HEK293 (cell line): ENCODE results near the gene SLC26A4.

Experiments
- ZEB2 ChIP-seq: fragments of 450-650 bp; formaldehyde crosslinking; IDR thresholded peaks from 2 replicates; pipeline ENCODE4 v1.5.1; 2016; ENCODE audit warnings: missing biosample characterization, missing genetic modification characterization
- TF ChIP-seq, protein P1 (sequence below): fragments of 450-650 bp; formaldehyde crosslinking; IDR thresholded peaks from 2 replicates; pipeline ENCODE4 v1.5.1; 2016; ENCODE audit warnings: missing biosample characterization, missing genetic modification characterization, borderline replicate concordance
- TF ChIP-seq, protein P2 (sequence below): fragments of 450-650 bp; formaldehyde crosslinking; IDR thresholded peaks from 2 replicates; pipeline ENCODE4 v1.5.1; 2016; ENCODE audit warnings: missing biosample characterization, missing genetic modification characterization

DNA sequence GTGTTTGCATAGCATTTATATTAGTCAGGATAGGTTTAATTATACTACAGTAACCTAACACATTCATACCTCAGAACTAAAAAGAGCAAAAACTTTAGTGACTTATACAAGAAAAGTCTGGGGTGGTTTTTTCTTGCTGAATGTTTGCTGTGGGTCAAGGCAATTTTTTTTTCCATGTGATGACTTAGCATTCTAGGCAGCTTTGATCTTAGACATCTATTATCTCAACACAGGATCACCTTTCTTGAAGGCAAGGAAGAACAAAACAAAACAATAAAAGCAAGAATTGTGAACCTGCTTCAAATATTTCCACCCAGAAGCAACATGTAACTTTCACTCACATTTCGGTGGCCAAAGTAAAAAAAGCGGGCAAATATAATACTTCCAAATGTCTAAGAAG lies 62.6 kb downstream of the SLC26A4 start:
- TF ChIP-seq ZEB2 (tag by site-specific recombination): no peak
- TF ChIP-seq, protein P1, sequence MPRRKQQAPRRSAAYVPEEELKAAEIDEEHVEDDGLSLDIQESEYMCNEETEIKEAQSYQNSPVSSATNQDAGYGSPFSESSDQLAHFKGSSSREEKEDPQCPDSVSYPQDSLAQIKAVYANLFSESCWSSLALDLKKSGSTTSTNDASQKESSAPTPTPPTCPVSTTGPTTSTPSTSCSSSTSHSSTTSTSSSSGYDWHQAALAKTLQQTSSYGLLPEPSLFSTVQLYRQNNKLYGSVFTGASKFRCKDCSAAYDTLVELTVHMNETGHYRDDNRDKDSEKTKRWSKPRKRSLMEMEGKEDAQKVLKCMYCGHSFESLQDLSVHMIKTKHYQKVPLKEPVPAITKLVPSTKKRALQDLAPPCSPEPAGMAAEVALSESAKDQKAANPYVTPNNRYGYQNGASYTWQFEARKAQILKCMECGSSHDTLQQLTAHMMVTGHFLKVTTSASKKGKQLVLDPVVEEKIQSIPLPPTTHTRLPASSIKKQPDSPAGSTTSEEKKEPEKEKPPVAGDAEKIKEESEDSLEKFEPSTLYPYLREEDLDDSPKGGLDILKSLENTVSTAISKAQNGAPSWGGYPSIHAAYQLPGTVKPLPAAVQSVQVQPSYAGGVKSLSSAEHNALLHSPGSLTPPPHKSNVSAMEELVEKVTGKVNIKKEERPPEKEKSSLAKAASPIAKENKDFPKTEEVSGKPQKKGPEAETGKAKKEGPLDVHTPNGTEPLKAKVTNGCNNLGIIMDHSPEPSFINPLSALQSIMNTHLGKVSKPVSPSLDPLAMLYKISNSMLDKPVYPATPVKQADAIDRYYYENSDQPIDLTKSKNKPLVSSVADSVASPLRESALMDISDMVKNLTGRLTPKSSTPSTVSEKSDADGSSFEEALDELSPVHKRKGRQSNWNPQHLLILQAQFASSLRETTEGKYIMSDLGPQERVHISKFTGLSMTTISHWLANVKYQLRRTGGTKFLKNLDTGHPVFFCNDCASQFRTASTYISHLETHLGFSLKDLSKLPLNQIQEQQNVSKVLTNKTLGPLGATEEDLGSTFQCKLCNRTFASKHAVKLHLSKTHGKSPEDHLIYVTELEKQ (tag by site-specific recombination): no peak
- TF ChIP-seq, protein P2, sequence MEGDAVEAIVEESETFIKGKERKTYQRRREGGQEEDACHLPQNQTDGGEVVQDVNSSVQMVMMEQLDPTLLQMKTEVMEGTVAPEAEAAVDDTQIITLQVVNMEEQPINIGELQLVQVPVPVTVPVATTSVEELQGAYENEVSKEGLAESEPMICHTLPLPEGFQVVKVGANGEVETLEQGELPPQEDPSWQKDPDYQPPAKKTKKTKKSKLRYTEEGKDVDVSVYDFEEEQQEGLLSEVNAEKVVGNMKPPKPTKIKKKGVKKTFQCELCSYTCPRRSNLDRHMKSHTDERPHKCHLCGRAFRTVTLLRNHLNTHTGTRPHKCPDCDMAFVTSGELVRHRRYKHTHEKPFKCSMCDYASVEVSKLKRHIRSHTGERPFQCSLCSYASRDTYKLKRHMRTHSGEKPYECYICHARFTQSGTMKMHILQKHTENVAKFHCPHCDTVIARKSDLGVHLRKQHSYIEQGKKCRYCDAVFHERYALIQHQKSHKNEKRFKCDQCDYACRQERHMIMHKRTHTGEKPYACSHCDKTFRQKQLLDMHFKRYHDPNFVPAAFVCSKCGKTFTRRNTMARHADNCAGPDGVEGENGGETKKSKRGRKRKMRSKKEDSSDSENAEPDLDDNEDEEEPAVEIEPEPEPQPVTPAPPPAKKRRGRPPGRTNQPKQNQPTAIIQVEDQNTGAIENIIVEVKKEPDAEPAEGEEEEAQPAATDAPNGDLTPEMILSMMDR: no peak
